Endodermal cell (in vitro differentiated cells): ENCODE data around the gene CD27. TPM values are rescaled to one million over a fixed set of nuclear protein-coding genes. Genes with fewer than 3 reads are reported as not detected.

Experiments
- DNase-seq: peaks from one replicate; pipeline ENCODE4 v3.0.0-alpha.2; 2017
- H3K27ac ChIP-seq: 2 replicates; pipeline ENCODE4 v1.5.1; 2013; ENCODE audit warnings: mild to moderate bottlenecking, low read depth, low read length, moderate library complexity
- H3K27me3 ChIP-seq: 2 replicates; pipeline ENCODE4 v1.6.1; 2013; ENCODE audit warnings: mild to moderate bottlenecking, low read length, moderate library complexity; ENCODE audit not compliant: insufficient read depth, control insufficient read depth, poor library complexity, severe bottlenecking
- H3K36me3 ChIP-seq: 2 replicates; pipeline ENCODE4 v1.7.0; 2013; ENCODE audit warnings: mild to moderate bottlenecking, low read length, moderate library complexity; ENCODE audit not compliant: control insufficient read depth, insufficient read depth
- H3K4me1 ChIP-seq: one replicate; pipeline ENCODE4 v1.7.0; 2013; ENCODE audit warnings: low read length; ENCODE audit not compliant: control insufficient read depth, insufficient read depth
- H3K4me3 ChIP-seq: 2 replicates; pipeline ENCODE4 v1.5.1; 2013; ENCODE audit warnings: mild to moderate bottlenecking, low read length, moderate library complexity
- H3K9ac ChIP-seq: 2 replicates; pipeline ENCODE4 v1.6.1; 2013; ENCODE audit warnings: mild to moderate bottlenecking, low read length, moderate library complexity; ENCODE audit not compliant: poor library complexity, severe bottlenecking; ENCODE audit errors: extremely low read depth
- H3K9me3 ChIP-seq: 2 replicates; pipeline ENCODE4 v1.6.1; 2013; ENCODE audit warnings: mild to moderate bottlenecking, low read length, moderate library complexity; ENCODE audit not compliant: control insufficient read depth
- H3K27ac Mint-ChIP-seq: 2 replicates; pipeline ENCODE4 v1.8.0; 2020; ENCODE audit warnings: mixed read lengths
- H3K27me3 Mint-ChIP-seq: 2 replicates; pipeline ENCODE4 v1.8.0; 2021; ENCODE audit warnings: mild to moderate bottlenecking, mixed read lengths; ENCODE audit not compliant: insufficient read depth
- H3K36me3 Mint-ChIP-seq: 2 replicates; pipeline ENCODE4 v1.8.0; 2020; ENCODE audit warnings: low read depth, mixed read lengths
- H3K4me1 Mint-ChIP-seq: 2 replicates; pipeline ENCODE4 v1.8.0; 2020; ENCODE audit warnings: mixed read lengths
- H3K4me3 Mint-ChIP-seq: 2 replicates; pipeline ENCODE4 v1.8.0; 2020; ENCODE audit warnings: mild to moderate bottlenecking, moderate library complexity, mixed read lengths
- H3K9me3 Mint-ChIP-seq: 2 replicates; pipeline ENCODE4 v1.8.0; 2020; ENCODE audit warnings: mild to moderate bottlenecking, mixed read lengths
- CTCF ChIP-seq: fragments of 200-600 bp; sonication (generic); conservative IDR thresholded peaks from 2 replicates; pipeline ENCODE4 v1.5.0; 2021; ENCODE audit warnings: antibody characterized with exemption, mild to moderate bottlenecking
- whole genome bisulfite sequencing, 2 experiments: methylation state at CpG; one replicate each; pipeline versions ENCODE4 v1.1.5 to v1.1.7; 2013; ENCODE audit warnings: missing lambda C conversion rate in 2 of 2, mixed read lengths in 1 of 2; ENCODE audit not compliant: insufficient coverage in 1 of 2, insufficient read length in 1 of 2; 5-methylcytosine and 5-hydroxymethylcytosine counted together
- total RNA-seq, 2 donors: library from RNA; stranded (reverse); fragmentation: NEBNext Ultra II Directional in 1 of 2; extraction: Animal tissue kit (Norgen Biotek cat#: 25700) in 1 of 2; gene quantifications; 2 replicates in 1 of 2; 3 replicates in 1 of 2; pipeline ENCODE4 v1.2.1, GENCODE V29; 2021

The CD27 gene
- total RNA-seq, 2 donors from 2014 or later: 0.44 TPM; not detected in 1

GRCh38 chr12:6450869-6451347, 6.2 kb downstream of the CD27 start:
- Histone ChIP-seq H3K4me3 (peak overlapping the region; percentile 33), H3K9me3 (no peaks in the 10 kb centered on the region), H3K9ac (no peak overlapping the region), H3K27me3 (no peaks in the 10 kb centered on the region), H3K27ac (peak overlapping the region; percentile 82), H3K36me3 (no peaks in the 10 kb centered on the region), H3K4me1 (peaks cover 16% of the 10 kb centered on the region)
- peak; percentile 88 for DNase-seq
- H3K4me3 Mint-ChIP-seq: peak overlapping the region; percentile 45
- no peaks in the 10 kb centered on the region for H3K27me3 Mint-ChIP-seq
- peaks cover 33% of the 10 kb centered on the region for H3K4me1 Mint-ChIP-seq
- H3K36me3 Mint-ChIP-seq: no peaks in the 10 kb centered on the region
- H3K9me3 Mint-ChIP-seq: no peaks in the 10 kb centered on the region
- no peak for TF ChIP-seq CTCF
- H3K27ac Mint-ChIP-seq: peak overlapping the region; percentile 86
- 32 to 43% methylated on average over 5 to 11 of the region's 11 CpGs for WGBS, 2 experiments

- H3K4me1 Mint-ChIP-seq: peaks cover 33% of the 10 kb centered on the region
- H3K36me3 ChIP-seq: no peaks in the 10 kb centered on the region
- H3K27me3 ChIP-seq: no peaks in the 10 kb centered on the region
- H3K27ac Mint-ChIP-seq: peak within 1 kb of the TSS; percentile 86
- peak within 1 kb of the TSS; percentile 23 for H3K9ac ChIP-seq
- H3K36me3 Mint-ChIP-seq: no peaks in the 10 kb centered on the region
- H3K4me1 ChIP-seq: peaks cover 16% of the 10 kb centered on the region
- H3K9me3 Mint-ChIP-seq: no peaks in the 10 kb centered on the region
- H3K9me3 ChIP-seq: no peaks in the 10 kb centered on the region
- H3K27ac ChIP-seq: peak within 1 kb of the TSS; percentile 82
- no peak for TF ChIP-seq CTCF
- H3K4me3 Mint-ChIP-seq: peak within 1 kb of the TSS; percentile 45
- peak; percentile 87 for DNase-seq
- WGBS, 2 experiments: 45 to 57% methylated on average over 16 to 26 of the region's 27 CpGs
- no peaks in the 10 kb centered on the region for H3K27me3 Mint-ChIP-seq
- H3K4me3 ChIP-seq: peak within 1 kb of the TSS; percentile 33
Observed at GRCh38 chr12:6451348-6452244, 6.8 kb downstream of the CD27 start, which contains the start of gene TAPBPL. TAPBPL (plus strand) TSS chr12:6452042; CDS start chr12:6452249, 207 bp downstream.

- WGBS, 2 experiments: 67 to 77% methylated on average over 7 to 9 of the region's 9 CpGs
- no peak overlapping the region for H3K9ac ChIP-seq
- no peak for DNase-seq
- H3K4me3 ChIP-seq: no peak overlapping the region
- no peaks in the 10 kb centered on the region for H3K9me3 Mint-ChIP-seq
- H3K36me3 Mint-ChIP-seq: no peaks in the 10 kb centered on the region
- peak overlapping the region; percentile 86 for H3K27ac Mint-ChIP-seq
- TF ChIP-seq CTCF: no peak
- H3K27ac ChIP-seq: peak overlapping the region; percentile 18
- H3K4me1 ChIP-seq: peaks cover 16% of the 10 kb centered on the region
- peak overlapping the region; percentile 45 for H3K4me3 Mint-ChIP-seq
- H3K9me3 ChIP-seq: no peaks in the 10 kb centered on the region
- no peaks in the 10 kb centered on the region for H3K27me3 ChIP-seq
- H3K27me3 Mint-ChIP-seq: no peaks in the 10 kb centered on the region
- peaks cover 33% of the 10 kb centered on the region for H3K4me1 Mint-ChIP-seq
- H3K36me3 ChIP-seq: no peaks in the 10 kb centered on the region
Observed at GRCh38 chr12:6452245-6452943, 7.6 kb downstream of the CD27 start.
